HepG2 (cell line): ENCODE results near the gene MARS1. TPM values are rescaled to one million over a fixed set of nuclear protein-coding genes. Genes with fewer than 3 reads are reported as not detected.

Experiments used
- ATAC-seq: fragments of 200-7000 bp; cut with Tn5 transposase; 3 replicates; pipeline ENCODE4 v1.9.1; 2020; ENCODE audit warnings: mild to moderate bottlenecking, moderate library complexity
- BruUV-seq: library from RNA; stranded (reverse); fragments of 400-500 nt; replicated peaks from 2 replicates; lab custom pipeline; 2021; lab: Mats Ljungman, UMichigan
- CTCF ChIA-PET: fragments of 300-600 bp; formaldehyde crosslinking; extraction: SDS; loops from one replicate; lab custom pipeline; 2021; ENCODE audit warnings: low total read pairs, inconsistent platforms, low intra/inter-chr PET ratio; lab: Yijun Ruan, JAX
- POLR2A ChIA-PET: fragments of 350-600 bp; sonication (Branson Sonifier 250); formaldehyde crosslinking; loops from one replicate; lab custom pipeline; 2020; ENCODE audit warnings: antibody characterized with exemption, inconsistent platforms; lab: Yijun Ruan, JAX
- DNase-seq: peaks from one replicate; pipeline ENCODE4 v3.0.0-alpha.2; 2015; ENCODE audit warnings: low spot score
- FAIRE-seq: peaks from 3 replicates; lab custom pipeline; 2011; peaks lifted over from hg19 to GRCh38; lab: Jason Lieb, UNC
- H2AFZ ChIP-seq: one replicate; pipeline ENCODE4 v1.6.1; 2011; ENCODE audit warnings: low read length, inconsistent platforms
- H3K27ac ChIP-seq: fragments of 300-600 bp; 3 replicates; pipeline ENCODE4 v1.8.0; 2011; ENCODE audit warnings: mixed run types, mild to moderate bottlenecking, mixed read lengths, low read length, inconsistent platforms; ENCODE audit not compliant: insufficient read depth; ENCODE audit errors: extremely low read length
- H3K27me3 ChIP-seq, 2 experiments: fragments of 200-600 bp in 1 of 2; 2 replicates in 1 of 2; 3 replicates in 1 of 2; pipeline versions ENCODE4 v1.6.0 to v1.8.0; 2011; ENCODE audit warnings: low read length in 2 of 2, mild to moderate bottlenecking in 2 of 2, moderate library complexity in 2 of 2, inconsistent platforms in 1 of 2; ENCODE audit not compliant: insufficient read depth in 2 of 2, control insufficient read depth in 1 of 2
- H3K36me3 ChIP-seq, 2 experiments: fragments of 200-600 bp in 1 of 2; replicated peaks in 1 of 2; 2 replicates in 1 of 2; 3 replicates in 1 of 2; pipeline versions ENCODE4 v1.5.1 to v1.8.0; 2011; ENCODE audit warnings: low read length in 2 of 2, inconsistent platforms in 1 of 2; ENCODE audit not compliant: insufficient read depth in 2 of 2, control insufficient read depth in 1 of 2
- H3K4me1 ChIP-seq: 2 replicates; pipeline ENCODE4 v1.5.1; 2012; ENCODE audit warnings: low read length, inconsistent platforms; ENCODE audit not compliant: insufficient read depth
- H3K4me2 ChIP-seq: 2 replicates; pipeline ENCODE4 v1.6.0; 2011; ENCODE audit warnings: low read depth, low read length, inconsistent platforms
- H3K4me3 ChIP-seq, 3 experiments: fragments of 200-600 bp in 1 of 3; sonication (generic), shearing (Covaris generic) in 1 of 3; replicated peaks in 1 of 3; 2 replicates each; pipeline ENCODE4 v1.5.1; 2011 to 2016; ENCODE audit warnings: low read length in 3 of 3, inconsistent platforms in 2 of 3, low read depth in 2 of 3, mild to moderate bottlenecking in 2 of 3, control low read depth in 1 of 3, mixed read lengths in 1 of 3; ENCODE audit not compliant: insufficient read depth in 1 of 3
- H3K79me2 ChIP-seq: one replicate; pipeline ENCODE4 v1.6.1; 2011; ENCODE audit warnings: low read length, inconsistent platforms; ENCODE audit not compliant: insufficient read depth
- H3K9ac ChIP-seq: 2 replicates; pipeline ENCODE4 v1.6.0; 2011; ENCODE audit warnings: mild to moderate bottlenecking, low read depth, low read length, inconsistent platforms; ENCODE audit not compliant: insufficient read depth
- H3K9me3 ChIP-seq: 2 replicates; pipeline ENCODE4 v1.5.1; 2012; ENCODE audit warnings: mild to moderate bottlenecking, low read length
- H4K20me1 ChIP-seq: 2 replicates; pipeline ENCODE4 v1.6.0; 2011; ENCODE audit warnings: inconsistent platforms, mild to moderate bottlenecking, low read length, moderate library complexity; ENCODE audit not compliant: insufficient read depth
- ATRX ChIP-seq: sonication (generic); formaldehyde crosslinking; IDR thresholded peaks from 2 replicates; pipeline ENCODE4 v1.4.0; 2020; ENCODE audit warnings: missing genetic modification reagents, borderline replicate concordance
- FOSL1 ChIP-seq: sonication (generic); formaldehyde crosslinking; IDR thresholded peaks from 2 replicates; pipeline ENCODE4 v1.9.0; 2021; ENCODE audit warnings: missing genetic modification reagents, borderline replicate concordance
- GFI1 ChIP-seq: sonication (generic); formaldehyde crosslinking; IDR thresholded peaks from 2 replicates; pipeline ENCODE4 v1.5.0; 2020; ENCODE audit warnings: missing genetic modification reagents, mild to moderate bottlenecking, borderline replicate concordance
- HMG20A ChIP-seq: IDR thresholded peaks from 2 replicates; pipeline ENCODE4 v1.6.1; 2016; ENCODE audit warnings: borderline replicate concordance
- MTF1 ChIP-seq: sonication (generic); formaldehyde crosslinking; IDR thresholded peaks from 2 replicates; pipeline ENCODE4 v1.5.0; 2020; ENCODE audit warnings: missing genetic modification reagents
- POGZ ChIP-seq: sonication (generic); formaldehyde crosslinking; IDR thresholded peaks from 2 replicates; pipeline ENCODE4 v1.4.0; 2020; ENCODE audit warnings: mild to moderate bottlenecking, missing genetic modification reagents
- SALL1 ChIP-seq: sonication (generic); formaldehyde crosslinking; IDR thresholded peaks from 2 replicates; pipeline ENCODE4 v1.8.0; 2022; ENCODE audit warnings: mild to moderate bottlenecking, missing genetic modification reagents
- SMC3 ChIP-seq: IDR thresholded peaks from 2 replicates; pipeline ENCODE4 v1.6.1; 2011; ENCODE audit warnings: low read length, improper control_type of control experiment
- SRY ChIP-seq: sonication (generic); formaldehyde crosslinking; IDR thresholded peaks from 2 replicates; pipeline ENCODE4 v1.8.0; 2022; ENCODE audit warnings: mild to moderate bottlenecking, missing genetic modification reagents
- ZFP36L1 ChIP-seq: sonication (generic); formaldehyde crosslinking; IDR thresholded peaks from 2 replicates; pipeline ENCODE4 v1.8.0; 2022; ENCODE audit warnings: mild to moderate bottlenecking, missing genetic modification reagents, moderate library complexity
- ZNF136 ChIP-seq: sonication (generic); formaldehyde crosslinking; IDR thresholded peaks from 2 replicates; pipeline ENCODE4 v1.8.1; 2022; ENCODE audit warnings: low read depth, mild to moderate bottlenecking, moderate library complexity, missing genetic modification reagents
- ZNF431 ChIP-seq: sonication (generic); formaldehyde crosslinking; IDR thresholded peaks from 2 replicates; pipeline ENCODE4 v1.9.0; 2022; ENCODE audit warnings: missing genetic modification reagents, low read depth, mild to moderate bottlenecking, borderline replicate concordance
- ZNF598 ChIP-seq: sonication (generic); formaldehyde crosslinking; IDR thresholded peaks from 2 replicates; pipeline ENCODE4 v1.5.1; 2020; ENCODE audit warnings: mild to moderate bottlenecking, missing genetic modification reagents, borderline replicate concordance
- ZNF670 ChIP-seq: sonication (generic); formaldehyde crosslinking; IDR thresholded peaks from 2 replicates; pipeline ENCODE4 v1.8.0; 2022; ENCODE audit warnings: mild to moderate bottlenecking, missing genetic modification reagents, borderline replicate concordance
- ZNF724P ChIP-seq: sonication (generic); formaldehyde crosslinking; IDR thresholded peaks from 2 replicates; pipeline ENCODE4 v1.8.0; 2022; ENCODE audit warnings: missing genetic modification reagents, borderline replicate concordance
- ZNF761 ChIP-seq: sonication (generic); formaldehyde crosslinking; conservative IDR thresholded peaks from 2 replicates; pipeline ENCODE4 v1.4.0; 2020; ENCODE audit warnings: mild to moderate bottlenecking, missing genetic modification reagents
- WGBS: methylation state at CpG from one replicate; pipeline ENCODE4 v1.1.6; 2017; ENCODE audit warnings: low lambda C conversion rate; 5-methylcytosine and 5-hydroxymethylcytosine counted together
- in situ Hi-C: cut with HindIII; loops from 2 replicates; pipeline ENCODE4 v1.10.0; 2017; ENCODE audit warnings: low pct_unique_long_range_greater_than_20kb; ENCODE audit not compliant: extremely low pct_ligation_motif_present
- intact Hi-C: fragments of 100-400 bp; cut with micrococcal nuclease; formaldehyde crosslinking; loops from one replicate; pipeline ENCODE4 v1.10.0; 2022; ENCODE audit not compliant: unreplicated experiment
- polyA plus RNA-seq, 8 experiments: library from polyadenylated mRNA; depleted of rRNA in 3 of 8; stranded (reverse) in 7 of 8; unstranded in 1 of 8; fragments of >200 nt; fragmentation: Illumina TruSeq in 4 of 8; extraction: Trizol in 4 of 8; gene quantifications; 2 replicates each; pipeline versions ENCODE4 v1.2.1 to v1.2.3, GENCODE V29; 2011 to 2016; ENCODE audit warnings: low read depth in 4 of 8, missing spikeins in 1 of 8, mixed read lengths in 1 of 8; ENCODE audit not compliant: insufficient read depth in 1 of 8
- total RNA-seq, 5 experiments: library from RNA; depleted of rRNA; stranded (reverse); fragments of >200 nt; fragmentation: Illumina TruSeq; extraction: Trizol; gene quantifications; 2 replicates each; pipeline ENCODE4 v1.2.3, GENCODE V29; 2016; ENCODE audit warnings: low read depth in 1 of 5
- TF ChIP-seq, protein P1 (sequence below): sonication (generic); formaldehyde crosslinking; conservative IDR thresholded peaks from 2 replicates; pipeline ENCODE4 v1.8.0; 2022; ENCODE audit warnings: mild to moderate bottlenecking, moderate library complexity, missing genetic modification reagents
- TF ChIP-seq, protein P2 (sequence below): sonication (generic); formaldehyde crosslinking; conservative IDR thresholded peaks from 2 replicates; pipeline ENCODE4 v1.8.1; 2023; ENCODE audit warnings: missing genetic modification reagents
- TF ChIP-seq, protein P3 (sequence below): IDR thresholded peaks from 2 replicates; pipeline ENCODE4 v1.6.1; 2016; ENCODE audit warnings: low read depth, control low read depth
- TF ChIP-seq, protein P4 (sequence below): sonication (generic); formaldehyde crosslinking; IDR thresholded peaks from 2 replicates; pipeline ENCODE4 v1.8.0; 2022; ENCODE audit warnings: low read depth, missing genetic modification reagents

MARS1 gene
- total and polyA plus RNA-seq, 2 of the 13 experiments (the other 11 are each of a cell fraction or from before 2014, with no cell fraction given) = 115 to 181 TPM

DNA sequence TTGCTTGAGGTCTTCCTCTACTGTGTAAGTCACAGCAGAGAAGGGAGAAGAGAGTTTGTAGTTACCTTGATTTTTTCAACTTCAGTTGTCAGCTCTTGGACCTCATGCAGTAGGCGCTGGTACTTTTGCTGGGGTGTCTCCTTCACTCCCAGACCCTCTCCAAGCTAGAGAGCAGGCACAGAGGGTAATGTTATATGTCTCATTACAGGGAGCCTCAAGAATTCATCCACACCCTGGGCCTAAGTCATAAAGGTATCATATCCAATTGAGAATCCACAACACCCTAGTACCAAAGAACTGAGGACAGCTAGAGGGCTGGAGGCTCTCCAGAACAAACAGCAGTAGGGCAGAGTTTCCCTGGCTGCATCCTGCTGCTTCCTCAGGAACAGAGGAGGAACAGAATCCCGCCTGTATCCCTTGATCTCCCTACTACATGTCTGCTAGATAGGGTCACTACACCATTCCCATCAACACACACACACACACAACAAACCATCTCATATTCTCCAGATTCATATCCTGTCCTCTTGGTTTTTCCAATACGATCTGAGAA, 47.2 kb downstream of the MARS1 start:
- no peak overlapping the region for H3K9ac ChIP-seq
- DNase-seq (no peak), ATAC-seq (no peak), FAIRE-seq (no peak)
- intact Hi-C loops (no loop called here), in situ Hi-C loops (no loop called here)
- peaks cover 20 to 53% of the 10 kb centered on the region in 2 experiments for H3K36me3 ChIP-seq
- ChIA-PET CTCF (no interaction called here), POLR2A (interaction anchor here (1.1 to 2.0 kb wide), 4 partner anchors 8 to 16 kb away, joined by 3 to 8 read pairs (median 4); no protein-coding TSS in a partner anchor)
- no peak overlapping the region for H3K4me2 ChIP-seq
- no peaks in the 10 kb centered on the region for H3K4me1 ChIP-seq
- H3K27me3 ChIP-seq = no peaks in the 10 kb centered on the region
- no peaks in the 10 kb centered on the region for H4K20me1 ChIP-seq
- no TSS peak for BruUV-seq
- 97% methylated on average over 3 of the region's 3 CpGs for WGBS
- H3K9me3 ChIP-seq = no peaks in the 10 kb centered on the region
- no peak overlapping the region for H2AFZ ChIP-seq
- no peaks in the 10 kb centered on the region for H3K79me2 ChIP-seq
- no peak overlapping the region for H3K4me3 ChIP-seq
- no peak overlapping the region for H3K27ac ChIP-seq
- TF ChIP-seq SALL1 (CRISPR knock-in tag) = no peak
- TF ChIP-seq, protein P1, sequence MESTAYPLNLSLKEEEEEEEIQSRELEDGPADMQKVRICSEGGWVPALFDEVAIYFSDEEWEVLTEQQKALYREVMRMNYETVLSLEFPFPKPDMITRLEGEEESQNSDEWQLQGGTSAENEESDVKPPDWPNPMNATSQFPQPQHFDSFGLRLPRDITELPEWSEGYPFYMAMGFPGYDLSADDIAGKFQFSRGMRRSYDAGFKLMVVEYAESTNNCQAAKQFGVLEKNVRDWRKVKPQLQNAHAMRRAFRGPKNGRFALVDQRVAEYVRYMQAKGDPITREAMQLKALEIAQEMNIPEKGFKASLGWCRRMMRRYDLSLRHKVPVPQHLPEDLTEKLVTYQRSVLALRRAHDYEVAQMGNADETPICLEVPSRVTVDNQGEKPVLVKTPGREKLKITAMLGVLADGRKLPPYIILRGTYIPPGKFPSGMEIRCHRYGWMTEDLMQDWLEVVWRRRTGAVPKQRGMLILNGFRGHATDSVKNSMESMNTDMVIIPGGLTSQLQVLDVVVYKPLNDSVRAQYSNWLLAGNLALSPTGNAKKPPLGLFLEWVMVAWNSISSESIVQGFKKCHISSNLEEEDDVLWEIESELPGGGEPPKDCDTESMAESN = no peak
- TF ChIP-seq HMG20A (CRISPR knock-in tag) = no peak
- no peak for TF ChIP-seq ZNF431 (CRISPR knock-in tag)
- TF ChIP-seq, protein P2, sequence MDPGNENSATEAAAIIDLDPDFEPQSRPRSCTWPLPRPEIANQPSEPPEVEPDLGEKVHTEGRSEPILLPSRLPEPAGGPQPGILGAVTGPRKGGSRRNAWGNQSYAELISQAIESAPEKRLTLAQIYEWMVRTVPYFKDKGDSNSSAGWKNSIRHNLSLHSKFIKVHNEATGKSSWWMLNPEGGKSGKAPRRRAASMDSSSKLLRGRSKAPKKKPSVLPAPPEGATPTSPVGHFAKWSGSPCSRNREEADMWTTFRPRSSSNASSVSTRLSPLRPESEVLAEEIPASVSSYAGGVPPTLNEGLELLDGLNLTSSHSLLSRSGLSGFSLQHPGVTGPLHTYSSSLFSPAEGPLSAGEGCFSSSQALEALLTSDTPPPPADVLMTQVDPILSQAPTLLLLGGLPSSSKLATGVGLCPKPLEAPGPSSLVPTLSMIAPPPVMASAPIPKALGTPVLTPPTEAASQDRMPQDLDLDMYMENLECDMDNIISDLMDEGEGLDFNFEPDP (CRISPR knock-in tag) = no peak
- no peak for TF ChIP-seq FOSL1 (CRISPR knock-in tag)
- no peak for TF ChIP-seq ZNF670 (CRISPR knock-in tag)
- TF ChIP-seq POGZ (CRISPR knock-in tag) = no peak
- TF ChIP-seq MTF1 = no peak
- TF ChIP-seq, protein P3, sequence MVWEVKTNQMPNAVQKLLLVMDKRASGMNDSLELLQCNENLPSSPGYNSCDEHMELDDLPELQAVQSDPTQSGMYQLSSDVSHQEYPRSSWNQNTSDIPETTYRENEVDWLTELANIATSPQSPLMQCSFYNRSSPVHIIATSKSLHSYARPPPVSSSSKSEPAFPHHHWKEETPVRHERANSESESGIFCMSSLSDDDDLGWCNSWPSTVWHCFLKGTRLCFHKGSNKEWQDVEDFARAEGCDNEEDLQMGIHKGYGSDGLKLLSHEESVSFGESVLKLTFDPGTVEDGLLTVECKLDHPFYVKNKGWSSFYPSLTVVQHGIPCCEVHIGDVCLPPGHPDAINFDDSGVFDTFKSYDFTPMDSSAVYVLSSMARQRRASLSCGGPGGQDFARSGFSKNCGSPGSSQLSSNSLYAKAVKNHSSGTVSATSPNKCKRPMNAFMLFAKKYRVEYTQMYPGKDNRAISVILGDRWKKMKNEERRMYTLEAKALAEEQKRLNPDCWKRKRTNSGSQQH = no peak
- TF ChIP-seq ZNF598 (CRISPR knock-in tag) = no peak
- TF ChIP-seq GFI1 (CRISPR knock-in tag) = no peak
- TF ChIP-seq ZFP36L1 = no peak
- TF ChIP-seq ZNF724P = no peak
- TF ChIP-seq SMC3 = no peak
- no peak for TF ChIP-seq ZNF136 (CRISPR knock-in tag)
- TF ChIP-seq, protein P4, sequence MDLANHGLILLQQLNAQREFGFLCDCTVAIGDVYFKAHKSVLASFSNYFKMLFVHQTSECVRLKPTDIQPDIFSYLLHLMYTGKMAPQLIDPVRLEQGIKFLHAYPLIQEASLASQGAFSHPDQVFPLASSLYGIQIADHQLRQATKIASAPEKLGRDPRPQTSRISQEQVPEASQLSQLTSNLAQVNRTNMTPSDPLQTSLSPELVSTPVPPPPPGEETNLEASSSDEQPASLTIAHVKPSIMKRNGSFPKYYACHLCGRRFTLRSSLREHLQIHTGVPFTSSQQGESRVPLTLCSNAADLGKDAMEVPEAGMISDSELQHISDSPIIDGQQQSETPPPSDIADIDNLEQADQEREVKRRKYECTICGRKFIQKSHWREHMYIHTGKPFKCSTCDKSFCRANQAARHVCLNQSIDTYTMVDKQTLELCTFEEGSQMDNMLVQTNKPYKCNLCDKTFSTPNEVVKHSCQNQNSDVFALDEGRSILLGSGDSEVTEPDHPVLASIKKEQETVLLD (CRISPR knock-in tag) = no peak
- TF ChIP-seq SRY (CRISPR knock-in tag) = no peak
- TF ChIP-seq ZNF761 (CRISPR knock-in tag) = no peak
- no peak for TF ChIP-seq ATRX
